ENCODE data around the gene RAE1. TPM values are rescaled to one million over a fixed set of nuclear protein-coding genes. Genes with fewer than 3 reads are reported as not detected.

Gene RAE1
- total RNA-seq, 1 donor from 2014 or later = 61.1 TPM

Other genes with a start within 250 kb of the RAE1 start
- gene BMP7, start 84.6 kb upstream of the RAE1 start, total RNA-seq = 0.10 TPM in 1 of 2 replicates, not detected in the other
- gene SPO11, start 21.5 kb upstream of the RAE1 start, total RNA-seq = not detected in 2 replicates
- 13.0 and 14.8 TPM in 2 replicates for gene RBM38, start 40.1 kb downstream of the RAE1 start, total RNA-seq
- not detected in 2 replicates for gene CTCFL, start 173.9 kb downstream of the RAE1 start, total RNA-seq
- 0.15 TPM in 1 of 2 replicates, not detected in the other for gene PCK1, start 209.9 kb downstream of the RAE1 start, total RNA-seq

Data from renal cortical epithelial cell (primary cell).